SU-DHL-6 (cell line): Measurements from ENCODE around the gene ACAA1.
"Not testable (repeated sequence)": the region's sequence is repeated elsewhere in the genome, so short reads cannot be mapped to it uniquely, and the experiment has no call there.

Experiments
- H2AFZ ChIP-seq: fragments of 200-600 bp; sonication (generic); 2 replicates; pipeline ENCODE4 v1.6.1; 2014; ENCODE audit warnings: low read depth, mild to moderate bottlenecking, moderate library complexity, mixed read lengths, antibody characterized with exemption, low read length; ENCODE audit not compliant: severe bottlenecking
- H3F3A ChIP-seq: fragments of 200-600 bp; shearing (Covaris generic); 2 replicates; pipeline ENCODE4 v1.6.0; 2016; ENCODE audit warnings: antibody characterized with exemption, mild to moderate bottlenecking; ENCODE audit not compliant: insufficient read depth
- H3K27ac ChIP-seq: fragments of 200-600 bp; sonication (generic); 2 replicates; pipeline ENCODE4 v1.5.1; 2016; ENCODE audit warnings: low read depth, mild to moderate bottlenecking, low read length, moderate library complexity, mixed read lengths
- H3K27me3 ChIP-seq: fragments of 200-600 bp; sonication (generic), shearing (Covaris generic); 2 replicates; pipeline ENCODE4 v1.6.0; 2014; ENCODE audit warnings: mild to moderate bottlenecking, low read length
- H3K36me3 ChIP-seq: fragments of 200-600 bp; sonication (generic); 2 replicates; pipeline ENCODE4 v1.6.1; 2014; ENCODE audit warnings: mild to moderate bottlenecking, low read length, mixed read lengths
- H3K4me2 ChIP-seq: fragments of 300-600, 200-600 bp; shearing (Covaris generic), sonication (generic); 2 replicates; pipeline ENCODE4 v1.6.0; 2014; ENCODE audit warnings: low read length, low read depth, mild to moderate bottlenecking; ENCODE audit not compliant: poor library complexity, severe bottlenecking
- H3K4me3 ChIP-seq: fragments of 200-600 bp; sonication (generic); 2 replicates; pipeline ENCODE4 v1.5.1; 2014; ENCODE audit warnings: antibody characterized with exemption, low read length, mild to moderate bottlenecking, mixed read lengths; ENCODE audit not compliant: insufficient read depth, poor library complexity, severe bottlenecking
- H3K79me2 ChIP-seq: fragments of 200-600 bp; sonication (generic); 2 replicates; pipeline ENCODE4 v1.6.1; 2014; ENCODE audit warnings: mild to moderate bottlenecking, low read length, moderate library complexity; ENCODE audit not compliant: insufficient read depth
- H3K9ac ChIP-seq: fragments of 200-600 bp; sonication (generic); 2 replicates; pipeline ENCODE4 v1.7.0; 2014; ENCODE audit warnings: mild to moderate bottlenecking, low read length
- H3K9me2 ChIP-seq: fragments of 200-600 bp; sonication (generic); replicated peaks from 2 replicates; pipeline ENCODE4 v1.6.1; 2014; ENCODE audit warnings: low read length; ENCODE audit not compliant: insufficient read depth
- H3K9me3 ChIP-seq: fragments of 200-600 bp; sonication (generic); 2 replicates; pipeline ENCODE4 v1.6.1; 2014; ENCODE audit warnings: low read length, mixed read lengths; ENCODE audit not compliant: insufficient read depth
- H4K20me1 ChIP-seq: fragments of 200-600 bp; sonication (generic); 2 replicates; pipeline ENCODE4 v1.6.1; 2014; ENCODE audit warnings: low read depth, mild to moderate bottlenecking, antibody characterized with exemption, low read length, moderate library complexity, mixed read lengths
- CTCF ChIP-seq: fragments of 200-600 bp; sonication (generic); IDR thresholded peaks from one replicate; pipeline ENCODE4 v1.5.1; 2017; ENCODE audit warnings: antibody characterized with exemption, mild to moderate bottlenecking, low read length, moderate library complexity; ENCODE audit not compliant: insufficient read depth, poor library complexity, severe bottlenecking
- EZH2phosphoT487 ChIP-seq: fragments of 200-600 bp; sonication (generic), shearing (Covaris generic); conservative IDR thresholded peaks from 2 replicates; pipeline ENCODE4 v1.6.1; 2018; ENCODE audit warnings: mild to moderate bottlenecking, antibody characterized with exemption, low read length, moderate library complexity, mixed read lengths

The ACAA1 gene

GRCh38 chr3:38163117-38163840, 26.4 kb upstream of the ACAA1 start:
- H3K27ac ChIP-seq, result no peak overlapping the region

GRCh38 chr3:38160704-38161103, 23.8 kb upstream of the ACAA1 start:
- not testable (repeated sequence) for H3K27me3 ChIP-seq, H3K4me3 ChIP-seq, H3K27ac ChIP-seq, H3K36me3 ChIP-seq, H2AFZ ChIP-seq, H3K4me2 ChIP-seq, H3K79me2 ChIP-seq, H3K9me2 ChIP-seq, H4K20me1 ChIP-seq, H3K9ac ChIP-seq, H3K9me3 ChIP-seq
- peaks cover 13% of the 10 kb centered on the region for H3F3A ChIP-seq

More at GRCh38 chr3:38163117-38163840, 26.4 kb upstream of the ACAA1 start:
- peaks cover 2% of the 10 kb centered on the region for H4K20me1 ChIP-seq
- no peaks in the 10 kb centered on the region for H3K9me2 ChIP-seq
- no peaks in the 10 kb centered on the region for H3K36me3 ChIP-seq
- H3K27me3 ChIP-seq, result no peaks in the 10 kb centered on the region
- no peak overlapping the region for H3K4me2 ChIP-seq
- H3K9me3 ChIP-seq, result no peaks in the 10 kb centered on the region
- peaks cover 16% of the 10 kb centered on the region for H3F3A ChIP-seq
- TF ChIP-seq CTCF (no peak), EZH2phosphoT487 (no peak)
- H3K9ac ChIP-seq, result no peak overlapping the region
- H3K79me2 ChIP-seq, result peaks cover 27% of the 10 kb centered on the region
- H2AFZ ChIP-seq, result no peak overlapping the region
- no peak overlapping the region for H3K4me3 ChIP-seq

- Histone ChIP-seq H2AFZ (no peak overlapping the region), H3K4me3 (no peak overlapping the region), H3F3A (peaks cover 8% of the 10 kb centered on the region)
Measured at GRCh38 chr3:38158472-38158871, 21.5 kb upstream of the ACAA1 start.

More at GRCh38 chr3:38158472-38158871, 21.5 kb upstream of the ACAA1 start:
- Histone ChIP-seq H3K9me2 (no peaks in the 10 kb centered on the region), H3K9me3 (no peaks in the 10 kb centered on the region), H3K36me3 (no peaks in the 10 kb centered on the region), H4K20me1 (no peaks in the 10 kb centered on the region), H3K79me2 (no peaks in the 10 kb centered on the region), H3K9ac (no peak overlapping the region), H3K27me3 (no peaks in the 10 kb centered on the region), H3K4me2 (no peak overlapping the region), H3K27ac (no peak overlapping the region)
- no peak for TF ChIP-seq CTCF
- TF ChIP-seq EZH2phosphoT487, result no peak
